Measurements from ENCODE around the gene CRYGC. TPM values are rescaled to one million over a fixed set of nuclear protein-coding genes. Genes with fewer than 3 reads are reported as not detected.

Gene CRYGC
- total and polyA plus RNA-seq, 2 experiments from 2014 or later, result not detected

DNA sequence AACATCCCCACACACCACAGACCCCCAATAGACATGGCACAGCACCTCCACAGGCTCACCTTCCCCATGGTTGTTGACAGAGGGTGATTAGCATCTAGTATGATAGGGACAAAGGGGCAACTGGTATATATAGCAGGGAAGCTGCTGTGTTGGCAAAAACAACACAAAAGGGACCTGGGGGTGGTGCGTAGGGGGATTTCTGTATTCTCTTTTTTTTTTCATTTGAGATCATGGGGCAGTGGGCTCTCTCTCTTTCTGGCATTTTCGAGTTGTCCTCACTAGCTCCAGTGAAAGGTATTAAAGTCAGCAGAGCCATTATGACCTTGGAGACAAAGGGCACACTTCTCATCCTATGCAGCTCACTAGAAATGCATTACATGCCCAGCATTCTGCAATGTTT lies 33.9 kb upstream of the CRYGC start, which contains the start of gene CRYGA:
CRYGA (minus strand) TSS at position 101 of the 400 bp plus-strand sequence; CDS start at position 68, 33 bp downstream.
- H3F3A ChIP-seq (replicated peaks; ENCODE audit: low read depth), result no peaks in the 10 kb centered on the region
- Mint-ChIP-seq H3K27me3 (ENCODE audit: insufficient read depth, low read depth, poor library complexity) (peaks cover 5% of the 10 kb centered on the region), H3K4me3 (no peak within 1 kb of the TSS), H3K36me3 (ENCODE audit: low read depth) (no peaks in the 10 kb centered on the region), H3K9me3 (no peaks in the 10 kb centered on the region), H3K4me1 (peaks cover 19% of the 10 kb centered on the region; the same call in 2 of the 3 replicates), H3K27ac (peak within 1 kb of the TSS; percentile 12; the same call in 1 of the 2 replicates)
- ATAC-seq (no peak), DNase-seq (ENCODE audit: low spot score) (no peak)
- no peak within 1 kb of the TSS for H3K4me2 ChIP-seq
- no peaks in the 10 kb centered on the region for H3K79me2 ChIP-seq (replicated peaks; ENCODE audit: insufficient read depth)
- peak within 1 kb of the TSS; percentile 89 for H2AFZ ChIP-seq
- H3K27ac ChIP-seq (ENCODE audit: low read depth), result no peak within 1 kb of the TSS
- no peaks in the 10 kb centered on the region for H3K36me3 ChIP-seq (ENCODE audit: insufficient read depth)
- TF ChIP-seq, protein P1, sequence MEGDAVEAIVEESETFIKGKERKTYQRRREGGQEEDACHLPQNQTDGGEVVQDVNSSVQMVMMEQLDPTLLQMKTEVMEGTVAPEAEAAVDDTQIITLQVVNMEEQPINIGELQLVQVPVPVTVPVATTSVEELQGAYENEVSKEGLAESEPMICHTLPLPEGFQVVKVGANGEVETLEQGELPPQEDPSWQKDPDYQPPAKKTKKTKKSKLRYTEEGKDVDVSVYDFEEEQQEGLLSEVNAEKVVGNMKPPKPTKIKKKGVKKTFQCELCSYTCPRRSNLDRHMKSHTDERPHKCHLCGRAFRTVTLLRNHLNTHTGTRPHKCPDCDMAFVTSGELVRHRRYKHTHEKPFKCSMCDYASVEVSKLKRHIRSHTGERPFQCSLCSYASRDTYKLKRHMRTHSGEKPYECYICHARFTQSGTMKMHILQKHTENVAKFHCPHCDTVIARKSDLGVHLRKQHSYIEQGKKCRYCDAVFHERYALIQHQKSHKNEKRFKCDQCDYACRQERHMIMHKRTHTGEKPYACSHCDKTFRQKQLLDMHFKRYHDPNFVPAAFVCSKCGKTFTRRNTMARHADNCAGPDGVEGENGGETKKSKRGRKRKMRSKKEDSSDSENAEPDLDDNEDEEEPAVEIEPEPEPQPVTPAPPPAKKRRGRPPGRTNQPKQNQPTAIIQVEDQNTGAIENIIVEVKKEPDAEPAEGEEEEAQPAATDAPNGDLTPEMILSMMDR (conservative IDR thresholded peaks at IDR 0.05; ENCODE audit: low read depth in 2 of 2), result no peak
- no peak for TF ChIP-seq NANOG (IDR thresholded peaks at IDR 0.05; ENCODE audit: borderline replicate concordance)
- no peak for TF ChIP-seq EZH2phosphoT487 (IDR thresholded peaks at IDR 0.05; ENCODE audit: unreplicated experiment)
- no peak for TF ChIP-seq CREB1 (CRISPR knock-in tag; IDR thresholded peaks at IDR 0.05; ENCODE audit: low read depth)
- TF ChIP-seq EZH2 (IDR thresholded peaks at IDR 0.05; ENCODE audit: low read depth, unreplicated experiment), result no peak
- TF ChIP-seq, protein P2, sequence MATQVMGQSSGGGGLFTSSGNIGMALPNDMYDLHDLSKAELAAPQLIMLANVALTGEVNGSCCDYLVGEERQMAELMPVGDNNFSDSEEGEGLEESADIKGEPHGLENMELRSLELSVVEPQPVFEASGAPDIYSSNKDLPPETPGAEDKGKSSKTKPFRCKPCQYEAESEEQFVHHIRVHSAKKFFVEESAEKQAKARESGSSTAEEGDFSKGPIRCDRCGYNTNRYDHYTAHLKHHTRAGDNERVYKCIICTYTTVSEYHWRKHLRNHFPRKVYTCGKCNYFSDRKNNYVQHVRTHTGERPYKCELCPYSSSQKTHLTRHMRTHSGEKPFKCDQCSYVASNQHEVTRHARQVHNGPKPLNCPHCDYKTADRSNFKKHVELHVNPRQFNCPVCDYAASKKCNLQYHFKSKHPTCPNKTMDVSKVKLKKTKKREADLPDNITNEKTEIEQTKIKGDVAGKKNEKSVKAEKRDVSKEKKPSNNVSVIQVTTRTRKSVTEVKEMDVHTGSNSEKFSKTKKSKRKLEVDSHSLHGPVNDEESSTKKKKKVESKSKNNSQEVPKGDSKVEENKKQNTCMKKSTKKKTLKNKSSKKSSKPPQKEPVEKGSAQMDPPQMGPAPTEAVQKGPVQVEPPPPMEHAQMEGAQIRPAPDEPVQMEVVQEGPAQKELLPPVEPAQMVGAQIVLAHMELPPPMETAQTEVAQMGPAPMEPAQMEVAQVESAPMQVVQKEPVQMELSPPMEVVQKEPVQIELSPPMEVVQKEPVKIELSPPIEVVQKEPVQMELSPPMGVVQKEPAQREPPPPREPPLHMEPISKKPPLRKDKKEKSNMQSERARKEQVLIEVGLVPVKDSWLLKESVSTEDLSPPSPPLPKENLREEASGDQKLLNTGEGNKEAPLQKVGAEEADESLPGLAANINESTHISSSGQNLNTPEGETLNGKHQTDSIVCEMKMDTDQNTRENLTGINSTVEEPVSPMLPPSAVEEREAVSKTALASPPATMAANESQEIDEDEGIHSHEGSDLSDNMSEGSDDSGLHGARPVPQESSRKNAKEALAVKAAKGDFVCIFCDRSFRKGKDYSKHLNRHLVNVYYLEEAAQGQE (IDR thresholded peaks at IDR 0.05; ENCODE audit: unreplicated experiment), result no peak
- TF ChIP-seq, protein P3, sequence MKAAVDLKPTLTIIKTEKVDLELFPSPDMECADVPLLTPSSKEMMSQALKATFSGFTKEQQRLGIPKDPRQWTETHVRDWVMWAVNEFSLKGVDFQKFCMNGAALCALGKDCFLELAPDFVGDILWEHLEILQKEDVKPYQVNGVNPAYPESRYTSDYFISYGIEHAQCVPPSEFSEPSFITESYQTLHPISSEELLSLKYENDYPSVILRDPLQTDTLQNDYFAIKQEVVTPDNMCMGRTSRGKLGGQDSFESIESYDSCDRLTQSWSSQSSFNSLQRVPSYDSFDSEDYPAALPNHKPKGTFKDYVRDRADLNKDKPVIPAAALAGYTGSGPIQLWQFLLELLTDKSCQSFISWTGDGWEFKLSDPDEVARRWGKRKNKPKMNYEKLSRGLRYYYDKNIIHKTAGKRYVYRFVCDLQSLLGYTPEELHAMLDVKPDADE (IDR thresholded peaks at IDR 0.05), result no peak
- no peak for TF ChIP-seq JUNB (IDR thresholded peaks at IDR 0.05; ENCODE audit: unreplicated experiment)
- TF ChIP-seq POLR2AphosphoS5 (IDR thresholded peaks at IDR 0.05; ENCODE audit: low read depth), result no peak
- no peak for TF ChIP-seq ZNF331 (CRISPR knock-in tag; IDR thresholded peaks at IDR 0.05; ENCODE audit: low read depth)
- TF ChIP-seq ZNF114 (CRISPR knock-in tag; IDR thresholded peaks at IDR 0.05), result no peak
- no peaks in the 10 kb centered on the region for H4K20me1 ChIP-seq (replicated peaks; ENCODE audit: insufficient read depth)
- H3K9me2 ChIP-seq (ENCODE audit: insufficient read depth), result no peaks in the 10 kb centered on the region
- H3K27me3 ChIP-seq (ENCODE audit: insufficient read depth), result no peaks in the 10 kb centered on the region
- no peaks in the 10 kb centered on the region for H3K4me1 ChIP-seq (ENCODE audit: insufficient read depth)
- H3K4me3 ChIP-seq, result no peak within 1 kb of the TSS
